ENCODE results near the gene GMPR2.

DNA sequence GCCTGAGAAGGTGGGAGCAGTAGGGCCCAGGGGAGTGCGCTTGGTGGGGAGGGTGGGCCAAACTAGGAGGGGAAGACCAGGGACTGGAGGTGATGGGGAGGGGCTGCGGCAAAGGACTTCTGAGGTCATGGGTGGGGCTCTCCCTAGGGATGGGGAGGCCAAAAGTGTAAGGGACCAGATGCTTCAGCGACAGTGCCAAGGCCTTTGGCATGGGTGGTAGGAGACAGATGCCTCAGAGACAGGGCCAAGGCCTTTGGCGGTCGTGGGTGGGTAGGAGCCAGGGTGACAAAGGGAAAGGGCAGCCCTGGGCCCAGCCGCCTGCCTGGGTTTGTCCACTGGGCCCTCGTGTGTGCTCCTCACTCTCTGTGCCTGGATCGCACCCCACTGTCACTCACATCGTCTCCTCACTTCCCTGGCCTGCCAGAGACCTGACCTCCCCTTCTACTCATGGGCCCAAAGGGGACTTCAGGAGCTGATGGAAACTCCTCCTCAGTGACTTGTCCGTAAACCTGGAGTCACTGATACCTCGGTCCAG, 51.8 kb downstream of the GMPR2 start:
- TF ChIP-seq, protein P1, sequence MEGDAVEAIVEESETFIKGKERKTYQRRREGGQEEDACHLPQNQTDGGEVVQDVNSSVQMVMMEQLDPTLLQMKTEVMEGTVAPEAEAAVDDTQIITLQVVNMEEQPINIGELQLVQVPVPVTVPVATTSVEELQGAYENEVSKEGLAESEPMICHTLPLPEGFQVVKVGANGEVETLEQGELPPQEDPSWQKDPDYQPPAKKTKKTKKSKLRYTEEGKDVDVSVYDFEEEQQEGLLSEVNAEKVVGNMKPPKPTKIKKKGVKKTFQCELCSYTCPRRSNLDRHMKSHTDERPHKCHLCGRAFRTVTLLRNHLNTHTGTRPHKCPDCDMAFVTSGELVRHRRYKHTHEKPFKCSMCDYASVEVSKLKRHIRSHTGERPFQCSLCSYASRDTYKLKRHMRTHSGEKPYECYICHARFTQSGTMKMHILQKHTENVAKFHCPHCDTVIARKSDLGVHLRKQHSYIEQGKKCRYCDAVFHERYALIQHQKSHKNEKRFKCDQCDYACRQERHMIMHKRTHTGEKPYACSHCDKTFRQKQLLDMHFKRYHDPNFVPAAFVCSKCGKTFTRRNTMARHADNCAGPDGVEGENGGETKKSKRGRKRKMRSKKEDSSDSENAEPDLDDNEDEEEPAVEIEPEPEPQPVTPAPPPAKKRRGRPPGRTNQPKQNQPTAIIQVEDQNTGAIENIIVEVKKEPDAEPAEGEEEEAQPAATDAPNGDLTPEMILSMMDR (IDR thresholded peaks at IDR 0.05; ENCODE audit: insufficient read depth, low read length) = no peak
- TF ChIP-seq GABPA (IDR thresholded peaks at IDR 0.05; ENCODE audit: low read depth) = no peak
- no peak for TF ChIP-seq POLR2AphosphoS5 (IDR thresholded peaks at IDR 0.05; ENCODE audit: low read depth)
- TF ChIP-seq, protein P2, sequence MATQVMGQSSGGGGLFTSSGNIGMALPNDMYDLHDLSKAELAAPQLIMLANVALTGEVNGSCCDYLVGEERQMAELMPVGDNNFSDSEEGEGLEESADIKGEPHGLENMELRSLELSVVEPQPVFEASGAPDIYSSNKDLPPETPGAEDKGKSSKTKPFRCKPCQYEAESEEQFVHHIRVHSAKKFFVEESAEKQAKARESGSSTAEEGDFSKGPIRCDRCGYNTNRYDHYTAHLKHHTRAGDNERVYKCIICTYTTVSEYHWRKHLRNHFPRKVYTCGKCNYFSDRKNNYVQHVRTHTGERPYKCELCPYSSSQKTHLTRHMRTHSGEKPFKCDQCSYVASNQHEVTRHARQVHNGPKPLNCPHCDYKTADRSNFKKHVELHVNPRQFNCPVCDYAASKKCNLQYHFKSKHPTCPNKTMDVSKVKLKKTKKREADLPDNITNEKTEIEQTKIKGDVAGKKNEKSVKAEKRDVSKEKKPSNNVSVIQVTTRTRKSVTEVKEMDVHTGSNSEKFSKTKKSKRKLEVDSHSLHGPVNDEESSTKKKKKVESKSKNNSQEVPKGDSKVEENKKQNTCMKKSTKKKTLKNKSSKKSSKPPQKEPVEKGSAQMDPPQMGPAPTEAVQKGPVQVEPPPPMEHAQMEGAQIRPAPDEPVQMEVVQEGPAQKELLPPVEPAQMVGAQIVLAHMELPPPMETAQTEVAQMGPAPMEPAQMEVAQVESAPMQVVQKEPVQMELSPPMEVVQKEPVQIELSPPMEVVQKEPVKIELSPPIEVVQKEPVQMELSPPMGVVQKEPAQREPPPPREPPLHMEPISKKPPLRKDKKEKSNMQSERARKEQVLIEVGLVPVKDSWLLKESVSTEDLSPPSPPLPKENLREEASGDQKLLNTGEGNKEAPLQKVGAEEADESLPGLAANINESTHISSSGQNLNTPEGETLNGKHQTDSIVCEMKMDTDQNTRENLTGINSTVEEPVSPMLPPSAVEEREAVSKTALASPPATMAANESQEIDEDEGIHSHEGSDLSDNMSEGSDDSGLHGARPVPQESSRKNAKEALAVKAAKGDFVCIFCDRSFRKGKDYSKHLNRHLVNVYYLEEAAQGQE (IDR thresholded peaks at IDR 0.05; ENCODE audit: insufficient replicate concordance, low read depth) = no peak

Data from HL-60 (cell line).